Measurements from ENCODE around the gene SLCO1B3.
"Not testable (repeated sequence)": the region's sequence is repeated elsewhere in the genome, so short reads cannot be mapped to it uniquely, and the experiment has no call there.

Gene SLCO1B3, protein sequence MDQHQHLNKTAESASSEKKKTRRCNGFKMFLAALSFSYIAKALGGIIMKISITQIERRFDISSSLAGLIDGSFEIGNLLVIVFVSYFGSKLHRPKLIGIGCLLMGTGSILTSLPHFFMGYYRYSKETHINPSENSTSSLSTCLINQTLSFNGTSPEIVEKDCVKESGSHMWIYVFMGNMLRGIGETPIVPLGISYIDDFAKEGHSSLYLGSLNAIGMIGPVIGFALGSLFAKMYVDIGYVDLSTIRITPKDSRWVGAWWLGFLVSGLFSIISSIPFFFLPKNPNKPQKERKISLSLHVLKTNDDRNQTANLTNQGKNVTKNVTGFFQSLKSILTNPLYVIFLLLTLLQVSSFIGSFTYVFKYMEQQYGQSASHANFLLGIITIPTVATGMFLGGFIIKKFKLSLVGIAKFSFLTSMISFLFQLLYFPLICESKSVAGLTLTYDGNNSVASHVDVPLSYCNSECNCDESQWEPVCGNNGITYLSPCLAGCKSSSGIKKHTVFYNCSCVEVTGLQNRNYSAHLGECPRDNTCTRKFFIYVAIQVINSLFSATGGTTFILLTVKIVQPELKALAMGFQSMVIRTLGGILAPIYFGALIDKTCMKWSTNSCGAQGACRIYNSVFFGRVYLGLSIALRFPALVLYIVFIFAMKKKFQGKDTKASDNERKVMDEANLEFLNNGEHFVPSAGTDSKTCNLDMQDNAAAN

GRCh38 chr12:20810487-20810886, at the start of gene SLCO1B3:
SLCO1B3 (plus strand) TSS chr12:20810705; CDS start chr12:20815739, 5,034 bp downstream.
- DNase-seq = no peak

DNA sequence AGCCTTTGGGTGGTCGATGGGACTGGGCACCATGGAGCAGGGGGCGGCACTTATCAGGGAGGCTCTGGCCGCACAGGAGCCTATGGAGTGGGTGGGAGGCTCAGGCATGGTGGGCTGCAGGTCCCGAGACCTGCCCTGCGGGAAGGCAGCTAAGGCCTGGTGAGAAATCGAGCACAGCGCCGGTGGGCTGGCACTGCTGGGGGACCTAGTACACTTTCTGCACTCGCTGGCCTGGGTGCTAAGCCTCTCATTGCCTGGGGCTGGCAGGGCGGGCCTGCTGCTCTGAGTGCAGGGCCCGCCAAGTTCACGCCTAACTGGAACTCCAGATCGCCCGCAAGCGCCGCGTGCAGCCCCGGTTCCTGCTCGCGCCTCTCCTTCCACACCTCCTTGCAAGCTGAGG, 33.1 kb upstream of the SLCO1B3 start:
- DNase-seq = no peak

- no peak for DNase-seq
Observed at GRCh38 chr12:20778969-20779368, 31.5 kb upstream of the SLCO1B3 start.

GRCh38 chr12:20779971-20780370, 30.5 kb upstream of the SLCO1B3 start:
- not testable (repeated sequence) for DNase-seq

DNA sequence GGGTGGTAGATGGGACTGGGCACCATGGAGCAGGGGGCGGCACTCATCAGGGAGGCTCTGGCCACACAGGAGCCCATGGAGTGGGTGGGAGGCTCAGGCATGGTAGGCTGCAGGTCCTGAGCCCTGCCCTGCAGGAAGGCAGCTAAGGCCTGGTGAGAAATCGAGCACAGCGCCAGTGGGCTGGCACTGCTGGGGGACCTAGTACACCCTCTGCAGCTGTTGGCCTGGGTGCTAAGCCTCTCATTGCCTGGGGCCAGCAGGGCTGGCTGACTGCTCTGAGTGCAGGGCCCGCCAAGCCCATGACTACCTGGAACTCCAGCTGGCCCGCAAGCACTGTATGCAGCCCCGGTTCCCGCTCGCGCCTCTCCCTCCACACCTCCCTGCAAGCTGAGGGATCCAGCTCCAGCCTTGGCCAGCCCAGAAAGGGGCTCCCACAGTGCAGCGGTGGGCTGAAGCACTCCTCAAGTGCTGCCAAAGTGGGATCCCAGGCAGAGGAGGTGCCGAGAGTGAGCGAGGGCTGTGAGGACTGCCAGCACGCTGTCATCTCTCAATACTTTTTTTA, 26.6 kb upstream of the SLCO1B3 start:
- not testable (repeated sequence) for DNase-seq

DNA sequence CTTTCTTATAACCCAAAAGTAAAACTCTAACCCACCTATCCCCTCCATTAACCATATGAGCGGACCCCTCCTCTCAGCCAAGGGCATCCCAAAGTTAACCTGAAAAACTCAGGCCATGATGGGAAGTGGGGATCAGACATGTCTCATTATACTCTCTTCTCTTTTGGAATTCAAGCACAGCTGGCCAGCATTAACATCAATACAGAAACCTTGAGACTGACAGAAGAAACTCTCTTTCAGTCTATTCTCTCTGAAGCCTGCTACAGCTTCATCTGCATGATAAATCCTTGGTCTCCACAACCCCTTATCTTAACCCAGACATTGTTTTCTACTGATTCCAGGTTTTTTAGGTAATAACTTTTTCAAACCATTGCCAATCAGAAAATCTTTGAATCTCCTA, 17.5 kb upstream of the SLCO1B3 start:
- DNase-seq = no peak

DNA sequence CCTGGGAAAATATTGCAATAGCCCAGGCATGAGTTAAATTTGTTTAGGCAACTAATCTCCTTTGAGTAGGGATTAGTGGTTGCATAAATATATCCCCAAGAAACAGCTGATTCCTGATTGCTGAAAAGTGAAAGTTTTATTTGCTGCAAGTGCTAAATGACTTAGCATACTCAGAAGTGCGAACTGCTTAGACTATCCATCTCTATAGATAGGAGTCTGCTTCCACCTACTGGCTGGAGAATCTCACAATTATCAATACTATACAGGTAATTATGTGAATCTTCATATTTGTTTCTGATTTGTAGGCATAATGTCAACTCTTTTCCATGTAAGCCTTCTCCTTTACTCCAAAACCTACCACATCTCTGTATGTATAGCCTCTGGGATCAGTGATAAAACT, 12.0 kb upstream of the SLCO1B3 start:
- no peak for DNase-seq

GRCh38 chr12:20800160-20800559, 10.3 kb upstream of the SLCO1B3 start:
- DNase-seq = no peak

DNA sequence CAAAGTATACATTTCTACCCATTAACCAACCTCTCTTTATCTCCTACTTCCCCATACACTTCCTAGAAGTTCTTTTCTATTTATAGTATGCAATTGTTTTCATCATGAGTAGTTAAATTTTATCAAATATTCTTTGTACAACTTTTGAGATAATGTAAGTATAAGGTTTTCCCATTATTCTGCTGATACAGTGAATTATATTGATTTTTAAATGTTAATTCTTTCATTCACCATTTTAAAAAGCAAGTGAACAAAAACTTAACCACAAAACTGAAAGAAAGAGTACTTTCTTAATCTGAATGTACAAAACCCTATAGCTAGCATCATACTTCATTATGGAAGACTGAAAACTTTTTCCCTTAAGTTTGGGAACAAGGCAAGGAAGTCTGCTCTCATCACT, 9.5 kb upstream of the SLCO1B3 start:
- DNase-seq = no peak

- DNase-seq = no peak
Observed at GRCh38 chr12:20805921-20806320, 4.6 kb upstream of the SLCO1B3 start.

DNA sequence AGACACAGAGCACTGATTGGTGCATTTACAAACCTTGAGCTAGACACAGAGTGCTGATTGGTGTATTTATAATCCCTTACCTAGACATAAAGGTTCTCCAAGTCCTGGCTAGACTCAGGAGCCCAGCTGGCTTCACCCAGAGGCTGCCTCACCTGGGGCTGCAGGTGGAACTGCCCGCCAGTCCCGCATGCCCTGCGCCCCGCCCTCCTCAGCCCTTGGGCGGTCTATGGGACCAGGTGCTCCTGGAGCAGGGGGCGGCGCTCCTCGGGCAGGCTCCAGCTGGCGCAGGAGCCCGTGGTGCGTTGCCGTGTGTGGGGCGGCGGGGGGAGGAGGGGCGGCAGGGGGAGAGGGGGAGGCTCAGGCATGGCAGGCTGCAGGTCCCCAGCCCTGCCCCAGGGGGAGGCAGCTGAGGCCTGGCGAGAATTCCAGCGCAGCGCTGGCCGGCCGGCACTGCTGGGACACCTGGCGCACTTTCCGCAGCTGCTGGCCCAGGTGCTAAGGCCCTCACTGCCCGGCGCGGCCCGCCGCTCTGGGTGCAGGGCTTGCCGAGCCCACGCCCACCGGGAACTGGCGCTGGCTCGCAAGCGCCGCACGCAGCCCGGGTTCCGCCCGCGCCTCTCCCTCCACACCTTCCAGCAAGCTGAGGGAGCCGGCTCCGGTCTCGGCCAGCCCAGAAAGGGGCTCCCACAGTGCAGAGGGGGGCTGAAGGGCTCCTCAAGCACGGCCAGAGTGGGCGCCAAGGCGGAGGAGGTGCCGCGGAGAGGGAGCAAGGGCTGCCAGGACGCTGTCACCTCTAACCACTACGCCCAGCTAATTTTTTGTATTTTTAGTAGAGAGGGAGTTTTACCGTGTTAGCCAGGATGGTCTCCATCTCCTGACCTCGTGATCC, 3.1 kb upstream of the SLCO1B3 start:
- DNase-seq = no peak

GRCh38 chr12:20808521-20808920, 2.0 kb upstream of the SLCO1B3 start:
- no peak for DNase-seq

GRCh38 chr12:20815574-20815973, 5.1 kb downstream of the SLCO1B3 start:
- DNase-seq = no peak

GRCh38 chr12:20822415-20822814, 11.9 kb downstream of the SLCO1B3 start:
- DNase-seq = no peak

DNA sequence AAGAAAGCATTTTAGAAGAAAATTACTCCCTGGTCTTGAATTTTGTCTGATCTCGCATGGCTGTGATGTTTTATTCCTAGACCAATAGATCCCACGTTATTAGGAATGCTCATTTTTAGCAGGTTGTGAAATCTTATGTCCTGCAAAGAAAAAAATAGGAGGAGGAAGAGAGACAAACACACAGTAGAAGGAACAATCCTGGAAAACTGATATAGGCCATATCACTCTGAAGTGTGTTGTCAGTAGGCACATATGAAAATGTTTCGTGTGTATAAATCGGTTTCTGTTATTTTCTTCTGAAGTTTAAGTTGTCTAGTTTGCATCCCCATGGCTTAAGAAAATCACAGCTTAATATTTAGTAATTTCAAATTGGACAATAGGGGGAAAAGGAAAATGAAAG, 12.4 kb downstream of the SLCO1B3 start:
- DNase-seq = no peak

DNA sequence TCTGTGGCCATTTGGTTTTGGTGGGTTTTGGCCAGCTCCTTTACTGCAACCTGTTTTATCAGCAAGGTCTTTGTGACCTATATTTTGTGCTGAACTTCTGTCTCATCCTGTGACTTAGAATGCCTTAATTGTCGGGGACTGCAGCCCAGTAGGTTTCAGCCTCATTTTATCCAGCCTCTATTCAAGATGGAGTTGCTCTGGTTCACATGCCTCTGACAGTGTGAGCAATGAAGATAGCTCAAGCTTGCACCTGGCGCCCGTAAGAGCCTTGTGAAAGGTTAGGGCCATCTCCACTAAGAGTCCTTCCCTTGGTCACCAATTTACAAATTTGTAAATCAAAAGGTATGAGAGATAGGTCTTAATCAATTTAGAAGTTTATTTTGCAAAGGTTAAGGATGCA, 19.4 kb downstream of the SLCO1B3 start:
- DNase-seq = no peak

- DNase-seq = no peak
Observed at GRCh38 chr12:20830456-20830855, 20.0 kb downstream of the SLCO1B3 start.

GRCh38 chr12:20832911-20833310, 22.4 kb downstream of the SLCO1B3 start:
- DNase-seq = no peak

DNA sequence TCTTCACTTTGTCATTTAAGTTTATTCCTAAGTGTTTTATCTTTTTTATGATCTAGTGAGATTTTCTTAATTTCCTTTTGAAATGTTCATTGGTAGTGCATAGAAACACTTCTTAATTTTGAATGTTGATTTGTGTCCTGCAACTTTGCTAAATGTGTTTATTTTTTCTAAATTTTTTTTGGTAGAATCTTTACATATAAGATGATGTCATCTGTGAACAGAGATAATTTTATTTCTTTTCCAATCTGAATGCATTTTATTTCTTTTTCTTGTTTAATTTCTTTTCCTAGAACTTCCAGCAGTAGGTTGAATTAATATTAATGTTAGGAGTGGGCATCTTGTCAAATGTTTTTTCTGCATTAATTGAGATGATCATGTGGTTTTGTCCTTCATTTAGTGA, 42.1 kb downstream of the SLCO1B3 start:
- DNase-seq = no peak

DNA sequence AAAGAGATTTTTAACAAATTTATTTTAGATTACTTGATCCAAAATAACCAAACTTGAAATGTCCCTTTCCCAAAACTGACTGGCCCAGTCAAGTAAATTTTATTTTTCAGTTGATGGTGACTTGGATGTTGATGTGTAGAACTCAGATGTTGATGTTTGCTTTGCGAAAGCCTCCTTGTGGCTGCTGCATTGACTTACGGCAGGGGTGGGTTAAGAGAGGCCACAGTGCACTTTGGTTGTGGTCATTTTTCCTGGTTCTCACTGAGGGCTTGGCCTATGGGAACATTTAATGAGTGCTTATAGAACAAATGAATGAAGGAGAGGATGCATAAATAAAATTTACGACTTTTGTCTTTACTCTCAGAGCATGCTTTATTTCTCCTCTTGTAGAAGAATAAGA, 52.6 kb downstream of the SLCO1B3 start:
- no peak for DNase-seq

GRCh38 chr12:20865873-20866272, 55.4 kb downstream of the SLCO1B3 start:
- no peak for DNase-seq

DNA sequence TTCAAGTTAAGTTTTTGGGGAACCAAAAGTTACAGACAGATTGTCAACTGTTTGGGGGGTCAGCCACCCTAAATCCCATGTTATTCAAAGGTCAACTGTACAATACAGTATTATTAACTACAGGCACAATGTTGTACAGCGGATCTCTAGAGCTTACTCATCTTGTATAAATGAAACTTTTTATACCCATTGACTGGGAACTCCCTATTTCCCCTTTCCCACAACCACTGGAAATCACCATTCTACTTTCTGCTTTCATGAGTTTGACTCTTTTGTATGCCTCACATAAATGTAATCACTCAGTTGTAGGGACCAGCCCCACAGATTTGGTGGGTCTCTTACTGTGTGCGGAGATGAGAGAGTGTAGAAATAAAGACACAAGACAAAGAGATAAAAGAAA, 57.8 kb downstream of the SLCO1B3 start:
- DNase-seq = no peak

GRCh38 chr12:20883288-20883687, 72.8 kb downstream of the SLCO1B3 start:
- no peak for DNase-seq

All from activated naive CD4-positive, alpha-beta T cell (primary cell).